HG03575 (cell line): ENCODE results near the gene QPRT.
"Not testable (repeated sequence)": the region's sequence is repeated elsewhere in the genome, so short reads cannot be mapped to it uniquely, and the experiment has no call there.

ENCODE experiments used
- ATAC-seq: cut with Tn5 transposase; IDR thresholded peaks from one replicate; pipeline ENCODE4 v1.9.1; 2021; ENCODE audit not compliant: unreplicated experiment, insufficient number of reproducible peaks, low FRiP score; ENCODE audit errors: extremely low read depth

QPRT gene

GRCh38 chr16:29686740-29687332, 7.9 kb downstream of the QPRT start:
- no peak for ATAC-seq

GRCh38 chr16:29687755-29688154, 8.8 kb downstream of the QPRT start:
- ATAC-seq, result no peak

- ATAC-seq, result no peak
Observed at GRCh38 chr16:29688172-29688571, 9.2 kb downstream of the QPRT start.

GRCh38 chr16:29689490-29690351, 10.7 kb downstream of the QPRT start:
- ATAC-seq, result not testable (repeated sequence)

- not testable (repeated sequence) for ATAC-seq
Observed at GRCh38 chr16:29692606-29693005, 13.6 kb downstream of the QPRT start.

- no peak for ATAC-seq
Observed at GRCh38 chr16:29694384-29695195, 15.6 kb downstream of the QPRT start.

- not testable (repeated sequence) for ATAC-seq
Observed at GRCh38 chr16:29695675-29696074, 16.7 kb downstream of the QPRT start.

GRCh38 chr16:29696881-29697331, 17.9 kb downstream of the QPRT start:
- ATAC-seq, result no peak

- no peak for ATAC-seq
Observed at GRCh38 chr16:29697391-29697790, 18.4 kb downstream of the QPRT start.

GRCh38 chr16:29698042-29698441, 19.1 kb downstream of the QPRT start:
- ATAC-seq, result no peak

GRCh38 chr16:29698484-29699323, 19.7 kb downstream of the QPRT start:
- no peak for ATAC-seq

GRCh38 chr16:29699324-29700219, 20.6 kb downstream of the QPRT start:
- ATAC-seq, result no peak

- ATAC-seq, result no peak
Observed at GRCh38 chr16:29700253-29700987, 21.4 kb downstream of the QPRT start.

GRCh38 chr16:29701214-29701555, 22.2 kb downstream of the QPRT start:
- ATAC-seq, result no peak

GRCh38 chr16:29702269-29702668, 23.3 kb downstream of the QPRT start:
- ATAC-seq, result no peak

GRCh38 chr16:29705030-29705429, 26.1 kb downstream of the QPRT start:
- ATAC-seq, result no peak

GRCh38 chr16:29707160-29707559, 28.2 kb downstream of the QPRT start:
- not testable (repeated sequence) for ATAC-seq
